ENCODE data around the gene FAM135A.

The FAM135A gene

DNA sequence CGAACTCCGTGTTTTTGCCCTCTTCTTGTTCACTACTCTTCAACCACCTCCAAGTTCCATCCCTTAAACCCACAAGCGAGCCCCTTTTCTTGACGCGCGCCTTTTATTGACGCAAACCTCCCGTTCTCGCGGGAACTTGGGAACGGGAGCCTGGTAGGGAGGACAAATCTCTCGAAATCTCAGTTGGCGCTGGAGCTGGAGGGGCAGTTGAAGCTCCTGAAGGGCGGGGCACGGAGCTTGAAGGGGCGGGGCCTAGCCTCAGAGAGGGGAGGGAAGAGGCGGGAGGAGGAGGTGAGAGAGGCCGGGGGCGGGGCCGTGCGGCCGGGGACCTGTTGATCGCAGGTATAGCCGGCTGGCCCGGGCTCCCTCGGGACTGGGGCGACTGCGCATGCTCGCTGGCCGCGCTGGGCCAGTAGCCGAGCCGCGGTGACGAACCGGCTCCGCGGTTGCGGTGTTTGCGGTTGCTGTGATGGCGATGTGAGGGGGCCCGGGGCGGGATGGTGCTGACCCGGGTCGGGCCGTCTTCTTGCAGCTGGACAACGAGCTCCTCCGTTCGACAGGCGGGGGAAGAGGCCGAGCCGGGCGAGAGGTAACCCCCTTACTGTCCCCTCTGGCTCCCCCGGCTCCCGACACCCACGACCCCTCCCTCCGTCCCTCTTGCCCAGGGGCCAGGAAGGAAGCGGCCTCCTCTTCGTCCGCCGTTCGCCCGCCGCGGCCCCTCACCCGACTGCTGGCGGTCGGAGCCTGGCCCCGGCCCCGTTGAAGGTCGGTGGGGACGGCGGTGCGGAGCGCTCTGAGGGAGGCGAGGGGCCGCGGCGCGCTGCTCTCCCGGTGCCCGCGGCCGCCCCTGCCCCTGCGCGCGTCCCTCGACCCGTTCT lies at the start of gene FAM135A:
FAM135A (plus strand) TSS at position 395 of the 878 bp plus-strand sequence. CDS start 14,835 bp downstream, outside the sequence.
- DNase-seq (ENCODE audit: low spot score in 2 of 2) (peak; percentile 86 to 87), ATAC-seq (replicated peaks; ENCODE audit: extremely low read depth, poor library complexity, severe bottlenecking) (peak; percentile 88)
- H3K27ac Mint-ChIP-seq (ENCODE audit: low read depth): peak within 1 kb of the TSS; percentile 93
- peaks cover 11% of the 10 kb centered on the region for H3K36me3 Mint-ChIP-seq (ENCODE audit: insufficient read depth)
- no peaks in the 10 kb centered on the region for H3K9me3 Mint-ChIP-seq
- H3K27me3 Mint-ChIP-seq: no peaks in the 10 kb centered on the region
- peak within 1 kb of the TSS; percentile 90 for H3K4me3 Mint-ChIP-seq
- H3K4me1 Mint-ChIP-seq: peaks cover 24% of the 10 kb centered on the region

DNA sequence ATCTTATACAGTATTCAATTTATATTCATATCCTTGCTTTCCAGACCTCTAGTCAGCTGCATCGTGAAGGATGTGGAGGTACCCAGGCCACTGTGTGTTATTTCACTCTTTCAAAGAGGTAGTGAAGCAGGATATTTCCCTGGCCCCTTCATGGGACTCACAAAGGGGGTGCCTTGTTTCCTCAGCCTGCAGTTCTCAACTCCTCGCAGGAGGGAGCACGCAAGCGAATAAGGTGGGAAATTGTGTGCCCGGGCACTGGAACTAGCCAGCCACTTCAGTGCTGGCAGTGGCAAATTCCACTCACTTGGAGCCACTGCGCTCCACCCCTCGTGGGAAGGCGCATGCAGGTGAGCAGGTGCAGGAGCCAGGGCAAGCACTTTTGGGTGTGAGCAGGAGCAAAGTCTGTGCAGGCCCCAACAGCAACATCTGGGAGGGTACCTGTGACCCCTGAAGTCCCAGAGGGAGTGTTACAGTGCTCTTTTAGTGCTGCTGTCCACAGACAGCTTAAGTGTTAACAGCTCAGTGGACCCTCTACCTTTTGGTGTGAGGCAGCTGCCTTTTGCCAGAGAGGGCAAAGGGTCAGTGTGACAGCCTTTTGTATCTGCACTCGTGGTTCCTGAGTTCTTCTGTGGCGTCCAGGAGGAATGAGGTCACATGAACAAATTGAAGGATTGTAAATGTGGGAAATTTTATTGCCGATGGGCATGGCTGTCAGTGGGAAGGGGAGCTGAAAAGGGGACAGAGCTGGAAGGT lies 49.4 kb upstream of the FAM135A start:
- Mint-ChIP-seq H3K27ac (ENCODE audit: low read depth) (no peak overlapping the region), H3K4me1 (no peaks in the 10 kb centered on the region), H3K27me3 (peaks cover 45% of the 10 kb centered on the region), H3K4me3 (no peak overlapping the region), H3K36me3 (ENCODE audit: insufficient read depth) (no peaks in the 10 kb centered on the region), H3K9me3 (no peaks in the 10 kb centered on the region)
- DNase-seq (ENCODE audit: low spot score in 2 of 2): no peak
- no peak for ATAC-seq (replicated peaks; ENCODE audit: extremely low read depth, poor library complexity, severe bottlenecking)

DNA sequence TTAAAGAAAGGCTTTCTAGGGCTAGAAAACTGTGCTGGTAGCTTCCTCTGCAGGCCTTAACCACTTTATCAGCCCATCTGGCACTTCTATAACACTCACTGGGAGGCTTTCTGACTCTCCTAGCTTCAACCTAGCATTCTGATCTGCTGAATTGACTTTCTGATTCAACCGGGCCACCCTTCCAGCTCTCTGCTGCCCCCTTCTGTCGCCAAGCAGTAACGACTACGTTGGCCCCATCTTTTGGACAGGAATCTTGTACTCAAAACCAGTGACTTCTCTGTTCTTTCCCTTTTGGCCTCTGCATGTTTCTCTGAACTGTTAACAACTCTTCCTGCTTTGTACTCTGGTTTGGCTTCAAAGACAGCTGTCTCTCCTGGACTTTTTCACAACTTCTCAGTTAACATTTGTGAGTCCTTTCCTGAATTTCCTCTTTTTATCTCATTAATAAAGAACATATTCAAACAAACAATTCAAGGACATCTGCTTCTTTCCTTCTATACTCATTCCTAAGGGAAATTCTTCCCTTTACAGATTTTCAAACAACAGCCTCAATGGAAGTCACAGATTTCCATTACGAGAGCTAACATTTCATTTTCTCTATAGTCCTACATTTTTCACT lies 43.9 kb upstream of the FAM135A start:
- Mint-ChIP-seq H3K27ac (ENCODE audit: low read depth) (no peak overlapping the region), H3K27me3 (peaks cover 33% of the 10 kb centered on the region), H3K4me1 (no peaks in the 10 kb centered on the region), H3K36me3 (ENCODE audit: insufficient read depth) (no peaks in the 10 kb centered on the region), H3K9me3 (no peaks in the 10 kb centered on the region), H3K4me3 (no peak overlapping the region)
- ATAC-seq (replicated peaks; ENCODE audit: extremely low read depth, poor library complexity, severe bottlenecking): no peak
- peak; percentile 41 to 43 for DNase-seq (ENCODE audit: low spot score in 2 of 2)

GRCh38 chr6:70370496-70370895 lies 42.8 kb upstream of the FAM135A start:
- DNase-seq (ENCODE audit: low spot score in 2 of 2): no peak
- H3K4me3 Mint-ChIP-seq: no peak overlapping the region
- no peaks in the 10 kb centered on the region for H3K4me1 Mint-ChIP-seq
- no peak for ATAC-seq (replicated peaks; ENCODE audit: extremely low read depth, poor library complexity, severe bottlenecking)
- no peak overlapping the region for H3K27ac Mint-ChIP-seq (ENCODE audit: low read depth)
- H3K27me3 Mint-ChIP-seq: peaks cover 29% of the 10 kb centered on the region
- no peaks in the 10 kb centered on the region for H3K9me3 Mint-ChIP-seq
- H3K36me3 Mint-ChIP-seq (ENCODE audit: insufficient read depth): no peaks in the 10 kb centered on the region

DNA sequence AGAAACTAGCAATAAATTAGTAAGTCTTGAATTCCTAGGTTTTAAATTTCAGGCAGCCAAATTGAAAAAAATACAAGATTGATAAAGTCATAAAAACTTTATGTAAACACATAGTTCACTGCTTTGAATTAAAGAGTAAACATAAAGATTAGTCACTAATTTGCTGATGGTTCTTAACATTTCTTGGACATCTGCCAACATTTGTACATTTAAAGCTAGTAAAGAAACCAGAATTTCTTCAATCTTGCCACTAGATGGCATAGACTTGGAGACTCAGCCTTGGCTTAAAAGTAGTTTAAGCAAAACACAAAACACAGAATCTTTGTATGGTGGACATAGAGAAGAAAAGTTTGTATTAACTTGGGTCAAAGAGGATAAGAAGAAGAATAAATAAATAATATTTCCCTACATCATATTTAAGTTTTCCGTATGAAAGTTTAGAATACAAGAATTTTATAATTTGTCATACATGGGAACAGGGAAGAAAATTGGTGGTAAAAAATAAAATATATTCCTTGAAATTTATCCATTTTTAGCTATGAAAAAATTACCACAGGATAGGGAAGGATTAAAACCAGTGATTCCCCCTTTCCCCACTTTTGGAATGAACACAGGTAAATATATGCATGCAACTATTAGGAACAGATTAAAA lies 41.7 kb upstream of the FAM135A start:
- no peak for ATAC-seq (replicated peaks; ENCODE audit: extremely low read depth, poor library complexity, severe bottlenecking)
- Mint-ChIP-seq H3K36me3 (ENCODE audit: insufficient read depth) (no peaks in the 10 kb centered on the region), H3K9me3 (no peaks in the 10 kb centered on the region), H3K27me3 (peaks cover 29% of the 10 kb centered on the region), H3K4me3 (no peak overlapping the region), H3K27ac (ENCODE audit: low read depth) (no peak overlapping the region), H3K4me1 (no peaks in the 10 kb centered on the region)
- DNase-seq (ENCODE audit: low spot score in 2 of 2): no peak

DNA sequence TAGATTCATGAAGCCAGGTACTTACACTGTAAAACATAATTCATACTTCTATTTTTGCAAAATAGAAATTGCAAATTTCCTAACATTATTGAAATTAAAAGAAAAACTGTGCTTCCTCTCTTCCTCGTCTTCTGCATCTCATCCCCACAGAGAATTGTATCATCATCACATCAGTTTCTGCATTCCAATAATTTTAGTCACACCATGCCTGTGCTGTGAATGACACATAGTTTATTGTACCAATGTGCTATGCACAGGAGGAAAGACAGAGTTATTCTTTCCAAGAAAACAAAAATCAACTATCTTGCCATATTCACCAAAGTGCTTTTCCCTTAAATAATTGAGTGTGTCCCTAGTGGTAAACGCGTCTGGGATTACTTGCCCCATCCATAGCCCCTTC lies 38.1 kb upstream of the FAM135A start:
- no peak for ATAC-seq (replicated peaks; ENCODE audit: extremely low read depth, poor library complexity, severe bottlenecking)
- peaks cover 24% of the 10 kb centered on the region for H3K27me3 Mint-ChIP-seq
- no peaks in the 10 kb centered on the region for H3K4me1 Mint-ChIP-seq
- no peaks in the 10 kb centered on the region for H3K36me3 Mint-ChIP-seq (ENCODE audit: insufficient read depth)
- H3K27ac Mint-ChIP-seq (ENCODE audit: low read depth): no peak overlapping the region
- DNase-seq (ENCODE audit: low spot score in 2 of 2): no peak
- H3K4me3 Mint-ChIP-seq: no peak overlapping the region
- no peaks in the 10 kb centered on the region for H3K9me3 Mint-ChIP-seq

- H3K4me3 Mint-ChIP-seq: no peak overlapping the region
- no peak for DNase-seq (ENCODE audit: low spot score in 2 of 2)
- H3K36me3 Mint-ChIP-seq (ENCODE audit: insufficient read depth): no peaks in the 10 kb centered on the region
- no peaks in the 10 kb centered on the region for H3K4me1 Mint-ChIP-seq
- H3K27me3 Mint-ChIP-seq: peaks cover 24% of the 10 kb centered on the region
- no peak for ATAC-seq (replicated peaks; ENCODE audit: extremely low read depth, poor library complexity, severe bottlenecking)
- no peak overlapping the region for H3K27ac Mint-ChIP-seq (ENCODE audit: low read depth)
- H3K9me3 Mint-ChIP-seq: no peaks in the 10 kb centered on the region
Measured at GRCh38 chr6:70375882-70376281, 37.4 kb upstream of the FAM135A start.

- Mint-ChIP-seq H3K27me3 (peaks cover 24% of the 10 kb centered on the region), H3K4me1 (no peaks in the 10 kb centered on the region), H3K4me3 (no peak overlapping the region), H3K9me3 (no peaks in the 10 kb centered on the region), H3K27ac (ENCODE audit: low read depth) (no peak overlapping the region), H3K36me3 (ENCODE audit: insufficient read depth) (no peaks in the 10 kb centered on the region)
- DNase-seq (ENCODE audit: low spot score in 2 of 2): no peak
- no peak for ATAC-seq (replicated peaks; ENCODE audit: extremely low read depth, poor library complexity, severe bottlenecking)
Measured at GRCh38 chr6:70376628-70377027, 36.7 kb upstream of the FAM135A start.

- DNase-seq (ENCODE audit: low spot score in 2 of 2) (no peak), ATAC-seq (replicated peaks; ENCODE audit: extremely low read depth, poor library complexity, severe bottlenecking) (no peak)
- no peaks in the 10 kb centered on the region for H3K36me3 Mint-ChIP-seq (ENCODE audit: insufficient read depth)
- no peak overlapping the region for H3K27ac Mint-ChIP-seq (ENCODE audit: low read depth)
- no peaks in the 10 kb centered on the region for H3K4me1 Mint-ChIP-seq
- no peaks in the 10 kb centered on the region for H3K9me3 Mint-ChIP-seq
- no peak overlapping the region for H3K4me3 Mint-ChIP-seq
- H3K27me3 Mint-ChIP-seq: peaks cover 24% of the 10 kb centered on the region
Measured at GRCh38 chr6:70377372-70377771, 35.9 kb upstream of the FAM135A start.

DNA sequence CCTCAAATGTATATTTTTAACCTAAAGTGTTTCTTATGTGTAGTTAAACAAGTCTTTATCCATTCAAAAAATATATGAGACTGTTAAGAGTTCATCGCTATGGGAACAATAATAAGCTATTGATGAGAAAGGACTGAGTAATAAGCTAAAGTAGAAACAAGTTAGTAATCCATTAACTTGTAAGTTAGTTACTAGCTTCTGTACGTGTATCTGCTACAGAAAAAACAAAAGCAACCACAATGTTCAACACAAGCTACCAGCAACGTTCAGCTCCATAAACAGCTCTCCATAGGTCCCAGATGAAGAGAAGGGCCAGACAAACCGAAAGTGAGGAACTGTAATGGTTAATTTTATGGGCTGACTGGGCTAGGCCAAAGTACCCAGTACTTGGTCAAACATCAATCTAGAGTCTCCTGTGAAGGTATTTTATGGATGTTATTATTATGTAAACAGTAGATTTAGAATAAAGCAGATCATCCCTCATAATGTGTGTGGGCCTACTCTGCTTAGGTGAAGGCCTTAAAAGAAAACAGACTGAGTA lies 33.8 kb upstream of the FAM135A start:
- Mint-ChIP-seq H3K9me3 (no peaks in the 10 kb centered on the region), H3K27ac (ENCODE audit: low read depth) (no peak overlapping the region), H3K36me3 (ENCODE audit: insufficient read depth) (no peaks in the 10 kb centered on the region), H3K4me3 (no peak overlapping the region), H3K4me1 (no peaks in the 10 kb centered on the region), H3K27me3 (peaks cover 29% of the 10 kb centered on the region)
- ATAC-seq (replicated peaks; ENCODE audit: extremely low read depth, poor library complexity, severe bottlenecking) (no peak), DNase-seq (ENCODE audit: low spot score in 2 of 2) (no peak)

- ATAC-seq (replicated peaks; ENCODE audit: extremely low read depth, poor library complexity, severe bottlenecking): no peak
- Mint-ChIP-seq H3K36me3 (ENCODE audit: insufficient read depth) (no peaks in the 10 kb centered on the region), H3K4me1 (no peaks in the 10 kb centered on the region), H3K9me3 (no peaks in the 10 kb centered on the region), H3K27me3 (peaks cover 27% of the 10 kb centered on the region), H3K27ac (ENCODE audit: low read depth) (no peak overlapping the region), H3K4me3 (no peak overlapping the region)
- DNase-seq (ENCODE audit: low spot score in 2 of 2): no peak
Measured at GRCh38 chr6:70380252-70380651, 33.1 kb upstream of the FAM135A start.

- ATAC-seq (replicated peaks; ENCODE audit: extremely low read depth, poor library complexity, severe bottlenecking) (no peak), DNase-seq (ENCODE audit: low spot score in 2 of 2) (no peak)
- Mint-ChIP-seq H3K9me3 (no peaks in the 10 kb centered on the region), H3K27me3 (peaks cover 20% of the 10 kb centered on the region), H3K36me3 (ENCODE audit: insufficient read depth) (no peaks in the 10 kb centered on the region), H3K4me1 (no peaks in the 10 kb centered on the region), H3K4me3 (no peak overlapping the region), H3K27ac (ENCODE audit: low read depth) (no peak overlapping the region)
Measured at GRCh38 chr6:70380771-70381416, 32.4 kb upstream of the FAM135A start.

Data from central memory CD8-positive, alpha-beta T cell (primary cell).